HepG2 (cell line): ENCODE data around the gene ALG14. TPM values are rescaled to one million over a fixed set of nuclear protein-coding genes. Genes with fewer than 3 reads are reported as not detected.

Source experiments
- DMAP1 ChIP-seq: IDR thresholded peaks from 2 replicates; pipeline ENCODE4 v1.6.1; 2016
- HOXA7 ChIP-seq: sonication (generic); formaldehyde crosslinking; IDR thresholded peaks from 2 replicates; pipeline ENCODE4 v1.8.1; 2022; ENCODE audit warnings: mild to moderate bottlenecking, missing genetic modification reagents, moderate library complexity
- MAFF ChIP-seq: IDR thresholded peaks from 2 replicates; pipeline ENCODE4 v1.6.1; 2011; ENCODE audit warnings: low read depth, low read length, improper control_type of control experiment
- MAFK ChIP-seq, 2 experiments: IDR thresholded peaks in 1 of 2; conservative IDR thresholded peaks in 1 of 2; 2 replicates each; pipeline ENCODE4 v1.6.1; 2011; ENCODE audit warnings: improper control_type of control experiment in 2 of 2, low read length in 2 of 2
- SNRNP70 ChIP-seq: fragments of 200-400 bp; formaldehyde crosslinking; IDR thresholded peaks from 2 replicates; pipeline ENCODE4 v1.6.1; 2017; ENCODE audit warnings: mild to moderate bottlenecking, low read depth, low read length, moderate library complexity
- ZFP36L2 ChIP-seq: sonication (generic); formaldehyde crosslinking; IDR thresholded peaks from 2 replicates; pipeline ENCODE4 v1.4.0; 2020; ENCODE audit warnings: missing genetic modification reagents
- polyA plus RNA-seq, 8 experiments: library from polyadenylated mRNA; depleted of rRNA in 3 of 8; stranded (reverse) in 7 of 8; unstranded in 1 of 8; fragments of >200 nt; fragmentation: Illumina TruSeq in 4 of 8; extraction: Trizol in 4 of 8; gene quantifications; 2 replicates each; pipeline versions ENCODE4 v1.2.1 to v1.2.3, GENCODE V29; 2011 to 2016; ENCODE audit warnings: low read depth in 4 of 8, missing spikeins in 1 of 8, mixed read lengths in 1 of 8; ENCODE audit not compliant: insufficient read depth in 1 of 8
- total RNA-seq, 5 experiments: library from RNA; depleted of rRNA; stranded (reverse); fragments of >200 nt; fragmentation: Illumina TruSeq; extraction: Trizol; gene quantifications; 2 replicates each; pipeline ENCODE4 v1.2.3, GENCODE V29; 2016; ENCODE audit warnings: low read depth in 1 of 5
- TF ChIP-seq, protein P1 (sequence below): sonication (generic); formaldehyde crosslinking; IDR thresholded peaks from 2 replicates; pipeline ENCODE4 v1.5.1; 2020; ENCODE audit warnings: mild to moderate bottlenecking, missing genetic modification reagents, moderate library complexity
- TF ChIP-seq, protein P2 (sequence below): sonication (generic); formaldehyde crosslinking; IDR thresholded peaks from 2 replicates; pipeline ENCODE4 v1.9.0; 2022; ENCODE audit warnings: missing genetic modification reagents, mild to moderate bottlenecking, borderline replicate concordance

The ALG14 gene
- total and polyA plus RNA-seq, 2 of the 13 experiments (the other 11 are each of a cell fraction or from before 2014, with no cell fraction given) = 4.5 to 12.7 TPM

DNA sequence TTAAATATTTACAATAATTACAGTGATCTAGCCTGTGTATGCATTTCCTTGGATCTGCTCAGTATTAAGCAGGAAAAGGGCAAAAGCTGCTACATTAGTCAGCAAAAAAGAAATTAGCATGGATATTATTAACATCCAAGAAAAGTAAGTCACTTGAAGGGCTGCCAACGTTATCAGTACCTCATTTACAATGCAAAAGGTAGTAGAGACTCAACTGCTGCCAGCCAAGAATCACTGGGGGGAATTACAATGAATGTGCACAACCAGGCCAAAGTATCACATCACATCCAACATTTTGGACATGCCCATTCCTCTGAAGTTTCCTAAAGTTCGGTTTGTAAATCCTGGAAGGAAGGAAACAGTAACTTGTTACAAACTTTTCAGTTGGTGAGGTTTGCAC is 147.7 kb downstream of the ALG14 start (continued):
- TF ChIP-seq, protein P1, sequence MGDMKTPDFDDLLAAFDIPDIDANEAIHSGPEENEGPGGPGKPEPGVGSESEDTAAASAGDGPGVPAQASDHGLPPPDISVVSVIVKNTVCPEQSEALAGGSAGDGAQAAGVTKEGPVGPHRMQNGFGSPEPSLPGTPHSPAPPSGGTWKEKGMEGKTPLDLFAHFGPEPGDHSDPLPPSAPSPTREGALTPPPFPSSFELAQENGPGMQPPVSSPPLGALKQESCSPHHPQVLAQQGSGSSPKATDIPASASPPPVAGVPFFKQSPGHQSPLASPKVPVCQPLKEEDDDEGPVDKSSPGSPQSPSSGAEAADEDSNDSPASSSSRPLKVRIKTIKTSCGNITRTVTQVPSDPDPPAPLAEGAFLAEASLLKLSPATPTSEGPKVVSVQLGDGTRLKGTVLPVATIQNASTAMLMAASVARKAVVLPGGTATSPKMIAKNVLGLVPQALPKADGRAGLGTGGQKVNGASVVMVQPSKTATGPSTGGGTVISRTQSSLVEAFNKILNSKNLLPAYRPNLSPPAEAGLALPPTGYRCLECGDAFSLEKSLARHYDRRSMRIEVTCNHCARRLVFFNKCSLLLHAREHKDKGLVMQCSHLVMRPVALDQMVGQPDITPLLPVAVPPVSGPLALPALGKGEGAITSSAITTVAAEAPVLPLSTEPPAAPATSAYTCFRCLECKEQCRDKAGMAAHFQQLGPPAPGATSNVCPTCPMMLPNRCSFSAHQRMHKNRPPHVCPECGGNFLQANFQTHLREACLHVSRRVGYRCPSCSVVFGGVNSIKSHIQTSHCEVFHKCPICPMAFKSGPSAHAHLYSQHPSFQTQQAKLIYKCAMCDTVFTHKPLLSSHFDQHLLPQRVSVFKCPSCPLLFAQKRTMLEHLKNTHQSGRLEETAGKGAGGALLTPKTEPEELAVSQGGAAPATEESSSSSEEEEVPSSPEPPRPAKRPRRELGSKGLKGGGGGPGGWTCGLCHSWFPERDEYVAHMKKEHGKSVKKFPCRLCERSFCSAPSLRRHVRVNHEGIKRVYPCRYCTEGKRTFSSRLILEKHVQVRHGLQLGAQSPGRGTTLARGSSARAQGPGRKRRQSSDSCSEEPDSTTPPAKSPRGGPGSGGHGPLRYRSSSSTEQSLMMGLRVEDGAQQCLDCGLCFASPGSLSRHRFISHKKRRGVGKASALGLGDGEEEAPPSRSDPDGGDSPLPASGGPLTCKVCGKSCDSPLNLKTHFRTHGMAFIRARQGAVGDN (CRISPR knock-in tag) = no peak
- TF ChIP-seq, protein P2, sequence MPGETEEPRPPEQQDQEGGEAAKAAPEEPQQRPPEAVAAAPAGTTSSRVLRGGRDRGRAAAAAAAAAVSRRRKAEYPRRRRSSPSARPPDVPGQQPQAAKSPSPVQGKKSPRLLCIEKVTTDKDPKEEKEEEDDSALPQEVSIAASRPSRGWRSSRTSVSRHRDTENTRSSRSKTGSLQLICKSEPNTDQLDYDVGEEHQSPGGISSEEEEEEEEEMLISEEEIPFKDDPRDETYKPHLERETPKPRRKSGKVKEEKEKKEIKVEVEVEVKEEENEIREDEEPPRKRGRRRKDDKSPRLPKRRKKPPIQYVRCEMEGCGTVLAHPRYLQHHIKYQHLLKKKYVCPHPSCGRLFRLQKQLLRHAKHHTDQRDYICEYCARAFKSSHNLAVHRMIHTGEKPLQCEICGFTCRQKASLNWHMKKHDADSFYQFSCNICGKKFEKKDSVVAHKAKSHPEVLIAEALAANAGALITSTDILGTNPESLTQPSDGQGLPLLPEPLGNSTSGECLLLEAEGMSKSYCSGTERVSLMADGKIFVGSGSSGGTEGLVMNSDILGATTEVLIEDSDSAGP (CRISPR knock-in tag) = no peak
- TF ChIP-seq HOXA7 (CRISPR knock-in tag) (no peak), DMAP1 (CRISPR knock-in tag) (no peak), SNRNP70 (no peak), MAFK (conservative IDR thresholded peaks at IDR 0.05 in 1 of 2, IDR thresholded peaks at IDR 0.05 in 1 of 2; ENCODE audit: low read length in 2 of 2) (0 out of 4 replicates have a peak, but pooled peaks have one; percentile 13 to 32), MAFF (0 out of 2 replicates have a peak, but pooled peaks have one; percentile 29), ZFP36L2 (CRISPR knock-in tag) (no peak)

Other genes with a start within 250 kb of the ALG14 start
- 223 and 290 TPM in 2 replicates for gene CNN3, start 145.8 kb downstream of the ALG14 start, total RNA-seq (2016; rRNA removed; fragmentation: Illumina TruSeq; extraction: Trizol)
- gene CNN3, start 145.8 kb downstream of the ALG14 start, polyA plus RNA-seq (2011; rRNA removed) = 97.4 and 113 TPM in 2 replicates
- 11.9 and 14.5 TPM in 2 replicates for gene TLCD4, start 44.4 kb upstream of the ALG14 start, total RNA-seq (2016; rRNA removed; fragmentation: Illumina TruSeq; extraction: Trizol)
- 4.1 and 4.7 TPM in 2 replicates for gene TLCD4, start 44.4 kb upstream of the ALG14 start, polyA plus RNA-seq (2011; rRNA removed)
- gene RWDD3, start 161.3 kb upstream of the ALG14 start, total RNA-seq (2016; rRNA removed; fragmentation: Illumina TruSeq; extraction: Trizol) = 21.2 and 22.7 TPM in 2 replicates
- 16.2 and 18.3 TPM in 2 replicates for gene RWDD3, start 161.3 kb upstream of the ALG14 start, polyA plus RNA-seq (2011; rRNA removed)